Heart left ventricle (tissue), 16 donors: ENCODE results near the gene SERPINA5. TPM values are rescaled to one million over a fixed set of nuclear protein-coding genes. Genes with fewer than 3 reads are reported as not detected.
A peak's percentile ranks its signal among the peaks of the same experiment; 100 is the strongest.

Experiments
- ATAC-seq, 4 donors: fragments of 200-7000 bp; cut with Tn5 transposase; one replicate each; pipeline ENCODE4 v1.9.1; 2020 to 2022; ENCODE audit warnings: moderate library complexity in 4 of 4, mild to moderate bottlenecking in 3 of 4, moderate number of reproducible peaks in 1 of 4
- DNase-seq, 5 donors: peaks; one replicate each; pipeline ENCODE4 v3.0.0-alpha.2; 2020
- H3K27ac ChIP-seq, 12 donors: fragments of 200-600 bp; sonication (generic) in 4 of 12; one replicate each; pipeline versions ENCODE4 v1.5.0 to v1.8.0; 2016 to 2022; ENCODE audit warnings: mild to moderate bottlenecking in 2 of 12
- H3K27me3 ChIP-seq, 9 donors: fragments of 200-600 bp; sonication (generic) in 2 of 9; one replicate each; pipeline versions ENCODE4 v1.5.1 to v1.8.0; 2016 to 2022; ENCODE audit warnings: mild to moderate bottlenecking in 3 of 9
- H3K36me3 ChIP-seq, 9 donors: fragments of 200-600 bp; sonication (generic) in 2 of 9; one replicate each; pipeline versions ENCODE4 v1.5.0 to v1.8.0; 2018 to 2022; ENCODE audit warnings: mild to moderate bottlenecking in 2 of 9
- H3K4me1 ChIP-seq, 12 donors: fragments of 200-600 bp; sonication (generic) in 4 of 12; one replicate each; pipeline versions ENCODE4 v1.5.0 to v1.8.0; 2016 to 2022; ENCODE audit warnings: mild to moderate bottlenecking in 3 of 12
- H3K4me3 ChIP-seq, 12 donors: fragments of 200-600 bp; sonication (generic) in 4 of 12; one replicate each; pipeline versions ENCODE4 v1.5.0 to v1.8.0; 2017 to 2022; ENCODE audit warnings: mild to moderate bottlenecking in 9 of 12, moderate library complexity in 4 of 12
- H3K9me3 ChIP-seq, 12 donors: fragments of 200-600 bp; sonication (generic) in 4 of 12; one replicate each; pipeline versions ENCODE4 v1.5.0 to v1.8.0; 2016 to 2022; ENCODE audit warnings: mild to moderate bottlenecking in 1 of 12
- POLR2A ChIP-seq, 2 donors: fragments of 450-650 bp; IDR thresholded peaks; one replicate each; pipeline ENCODE4 v1.6.1; 2017; ENCODE audit warnings: antibody characterized with exemption in 2 of 2, mild to moderate bottlenecking in 2 of 2, moderate library complexity in 2 of 2
- WGBS, 4 donors: extraction: QIAGEN DNeasy Blood & Tissue Kit in 2 of 4; methylation state at CpG; one replicate each; pipeline versions ENCODE4 v1.1.5 to v1.1.7; 2013 to 2018; 5-methylcytosine and 5-hydroxymethylcytosine counted together
- intact Hi-C, 10 donors: fragments of 100-400 bp; cut with DNase I; formaldehyde crosslinking; loops; one replicate each; pipeline versions ENCODE4 v1.11.1 to v1.14.2; 2022
- long read RNA-seq, 3 donors: library from polyadenylated mRNA; unstranded; transcript quantifications; one replicate each; pipeline ENCODE4 v2.0.0, GENCODE V29; 2020 to 2021
- polyA plus RNA-seq, 2 donors: library from polyadenylated mRNA; stranded (reverse); fragments of 200-250 nt; gene quantifications; one replicate each; pipeline ENCODE4 v1.2.3, GENCODE V29; 2013
- total RNA-seq, 9 donors: library from RNA; depleted of rRNA in 2 of 9; stranded (reverse); fragments of >200 nt in 2 of 9; fragmentation: NEBNext Ultra II Directional in 3 of 9; extraction: Animal tissue kit (Norgen Biotek cat#: 25700) in 3 of 9; gene quantifications; one replicate each; pipeline versions ENCODE4 v1.1.0 to v1.2.4, GENCODE V29; 2016 to 2023
- TF ChIP-seq, protein P1 (sequence below), 12 donors: fragments of 200-600 bp; sonication (generic) in 4 of 12; IDR thresholded peaks; one replicate each; pipeline versions ENCODE4 v1.5.0 to v1.8.0; 2018 to 2022; ENCODE audit warnings: antibody characterized with exemption in 12 of 12, mild to moderate bottlenecking in 5 of 12
- donor health status: ischemic (EF 13 %, LVEDD 7.1; RV severe dilation, severe dysfunction).
- donor health status: healthy with polysubstance abuse.
- donor health status: DM: no; HTN: yes; CAD: no.
- donor health status: DM: no; HTN: no; CAD: no.
- donor health status: ischemic (EF 25% LVEDD 6.9; RV normal size, moderate dysfunction).
- donor health status: ischemic (EF 25% LVEDD 5.7; RV mildly dilated, moderate dysfunction).
- donor health status: healthy.
- donor health status: DM: yes; HTN: yes; CAD: no.
- donor health status: ischemic (EF 35%, LVEDD 5.7; RV mildly dilated, moderate dysfunction).
- donor health status: nonischemic (EF 11% LVEDD 7.7; RV severe dilation, severe dysfunction).
- donor health status: DM: yes; HTN: yes; CAD: no.
- donor health status: PGD.
- donor health status: ischemic (EF 29% LVEDD 5.4; RV normal size, mild dysfunction).
- donor health status: nonischemic (EF 23%, LVEDD 6.1; RV moderate dilation, normal function).

Gene SERPINA5, protein sequence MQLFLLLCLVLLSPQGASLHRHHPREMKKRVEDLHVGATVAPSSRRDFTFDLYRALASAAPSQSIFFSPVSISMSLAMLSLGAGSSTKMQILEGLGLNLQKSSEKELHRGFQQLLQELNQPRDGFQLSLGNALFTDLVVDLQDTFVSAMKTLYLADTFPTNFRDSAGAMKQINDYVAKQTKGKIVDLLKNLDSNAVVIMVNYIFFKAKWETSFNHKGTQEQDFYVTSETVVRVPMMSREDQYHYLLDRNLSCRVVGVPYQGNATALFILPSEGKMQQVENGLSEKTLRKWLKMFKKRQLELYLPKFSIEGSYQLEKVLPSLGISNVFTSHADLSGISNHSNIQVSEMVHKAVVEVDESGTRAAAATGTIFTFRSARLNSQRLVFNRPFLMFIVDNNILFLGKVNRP
- total RNA-seq (1 to 10 TPM in 5 of 9 donors, under 1 TPM in 4; 0.54 to 4.5 (median 1.1) TPM), polyA plus RNA-seq (1 to 10 TPM; 2.5 to 2.7 TPM)
- long read RNA-seq, donor 1: 0 reads
- long read RNA-seq, donor 2, partial matches to known transcripts: 1 of 4 reads
- long read RNA-seq, donor 2, other reads (novel, unspliced or antisense): 0 of 4 reads
- long read RNA-seq, donor 3, partial matches to known transcripts: 1 of 2 reads
- long read RNA-seq, donor 3, other reads (novel, unspliced or antisense): 0 of 2 reads

DNA sequence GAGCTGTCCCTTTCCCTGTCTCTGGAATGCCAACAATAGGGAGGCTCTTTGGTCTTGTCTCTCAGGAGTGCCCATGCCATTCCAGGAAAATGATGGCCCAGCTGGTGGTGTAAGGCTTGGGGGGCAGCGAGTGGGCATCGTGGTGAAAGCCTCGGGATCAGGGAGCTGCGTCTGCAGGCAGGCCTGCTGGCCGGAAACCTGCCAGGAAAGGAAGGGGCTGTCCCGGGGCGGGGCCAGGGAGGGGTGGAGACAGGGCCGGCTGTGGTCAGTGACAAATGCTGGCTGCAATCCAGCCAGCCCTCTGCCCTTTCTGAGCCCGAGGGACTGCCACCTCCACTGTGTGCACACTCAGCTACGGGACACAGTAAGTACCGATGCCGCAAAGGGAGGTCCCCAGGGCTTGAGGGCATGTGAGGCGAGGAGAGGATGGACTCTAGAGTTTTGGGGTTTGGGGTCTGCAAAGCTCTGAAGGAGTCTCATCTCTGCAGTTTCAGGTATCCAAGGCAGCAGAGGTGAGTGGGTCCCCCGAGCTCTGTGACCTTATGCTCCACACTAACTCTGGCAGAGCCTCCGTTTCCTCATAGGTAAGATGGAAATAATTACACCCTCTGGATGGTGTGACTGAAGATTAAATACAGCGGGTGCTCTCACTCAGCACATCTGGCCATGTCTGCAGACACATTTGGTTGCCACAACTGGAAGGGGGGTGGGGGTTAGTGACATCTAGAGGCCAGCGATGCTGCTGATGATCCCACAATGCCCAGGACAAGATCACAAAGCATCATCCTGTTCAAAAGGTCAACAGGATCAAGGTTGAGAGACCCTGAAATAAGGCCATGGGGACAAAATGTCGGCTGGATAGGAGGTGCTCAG is at the start of gene SERPINA5:
Gene SERPINA5 (plus strand): TSS at position 300 of the 873 bp plus-strand sequence. CDS start 5,937 bp downstream, outside the sequence.
- Histone ChIP-seq H3K4me3 (no peak within 1 kb of the TSS), H3K27me3 (no peaks in the 10 kb centered on the region), H3K36me3 (no peaks in the 10 kb centered on the region), H3K27ac (peak within 1 kb of the TSS in 1 of 12 donors; percentile 31), H3K9me3 (no peaks in the 10 kb centered on the region), H3K4me1 (peaks cover 0 to 14% (median 0%) of the 10 kb centered on the region in 12 donors)
- intact Hi-C loops: no loop called here
- ATAC-seq: peak in 3 of 4 donors; percentile 52 to 71 (median 57)
- TF ChIP-seq, protein P1, sequence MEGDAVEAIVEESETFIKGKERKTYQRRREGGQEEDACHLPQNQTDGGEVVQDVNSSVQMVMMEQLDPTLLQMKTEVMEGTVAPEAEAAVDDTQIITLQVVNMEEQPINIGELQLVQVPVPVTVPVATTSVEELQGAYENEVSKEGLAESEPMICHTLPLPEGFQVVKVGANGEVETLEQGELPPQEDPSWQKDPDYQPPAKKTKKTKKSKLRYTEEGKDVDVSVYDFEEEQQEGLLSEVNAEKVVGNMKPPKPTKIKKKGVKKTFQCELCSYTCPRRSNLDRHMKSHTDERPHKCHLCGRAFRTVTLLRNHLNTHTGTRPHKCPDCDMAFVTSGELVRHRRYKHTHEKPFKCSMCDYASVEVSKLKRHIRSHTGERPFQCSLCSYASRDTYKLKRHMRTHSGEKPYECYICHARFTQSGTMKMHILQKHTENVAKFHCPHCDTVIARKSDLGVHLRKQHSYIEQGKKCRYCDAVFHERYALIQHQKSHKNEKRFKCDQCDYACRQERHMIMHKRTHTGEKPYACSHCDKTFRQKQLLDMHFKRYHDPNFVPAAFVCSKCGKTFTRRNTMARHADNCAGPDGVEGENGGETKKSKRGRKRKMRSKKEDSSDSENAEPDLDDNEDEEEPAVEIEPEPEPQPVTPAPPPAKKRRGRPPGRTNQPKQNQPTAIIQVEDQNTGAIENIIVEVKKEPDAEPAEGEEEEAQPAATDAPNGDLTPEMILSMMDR (IDR thresholded peaks at IDR 0.05): no peak
- TF ChIP-seq POLR2A (IDR thresholded peaks at IDR 0.05): no peak
- DNase-seq: peak; percentile 32 to 82 (median 59)
- 34 to 52% (median 44%) methylated on average over 18 of the region's 18 CpGs for WGBS, 4 donors

DNA sequence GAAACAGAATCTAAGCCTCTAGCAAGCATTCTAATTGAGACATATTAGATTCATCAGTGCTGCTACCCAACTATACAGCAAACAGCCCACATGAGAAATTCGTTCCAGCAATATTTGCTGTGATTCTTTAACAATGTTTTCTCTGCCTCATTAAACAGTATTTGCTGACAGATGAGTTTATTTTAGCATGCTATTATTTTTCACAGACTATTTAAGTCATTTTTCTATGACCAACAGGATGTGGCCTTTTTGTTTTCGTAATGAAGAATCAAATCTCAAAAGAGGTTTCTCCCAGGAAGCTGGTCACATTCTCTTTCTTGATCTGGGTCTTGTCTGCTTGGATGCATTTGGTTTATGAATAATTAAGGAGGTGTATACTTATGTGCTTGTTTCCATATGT is 48.8 kb upstream of the SERPINA5 start:
- intact Hi-C loops: no loop called here
- Histone ChIP-seq H3K27ac (no peak overlapping the region), H3K4me3 (no peak overlapping the region), H3K27me3 (peaks cover 0 to 26% (median 13%) of the 10 kb centered on the region in 9 donors), H3K9me3 (peaks cover 0 to 10% (median 0%) of the 10 kb centered on the region in 12 donors), H3K36me3 (no peaks in the 10 kb centered on the region), H3K4me1 (no peaks in the 10 kb centered on the region)
- no peak for TF ChIP-seq POLR2A (IDR thresholded peaks at IDR 0.05)
- TF ChIP-seq, protein P1 (IDR thresholded peaks at IDR 0.05): no peak
- DNase-seq: no peak
- 53 to 64% (median 60%) methylated on average over 2 of the region's 2 CpGs for WGBS, 4 donors
- ATAC-seq: no peak

DNA sequence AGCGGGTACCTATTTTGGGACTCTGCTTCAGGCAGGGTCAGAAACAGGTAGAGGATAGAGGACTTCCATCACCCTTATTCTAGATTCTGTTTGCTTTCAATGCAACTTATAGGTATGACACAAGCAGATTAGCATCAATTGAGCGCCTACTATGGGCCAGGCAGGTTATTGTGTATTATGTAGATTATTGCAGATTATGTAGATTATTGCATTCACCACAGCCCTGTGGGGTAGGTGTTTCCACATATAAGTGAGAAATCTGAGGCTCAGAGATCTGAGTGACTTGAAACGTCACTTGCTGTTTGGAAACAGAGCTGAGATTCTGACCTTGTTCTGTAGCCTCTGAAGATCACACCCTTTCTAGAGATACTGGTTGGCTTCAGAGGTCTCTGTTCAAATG is 45.7 kb upstream of the SERPINA5 start:
- TF ChIP-seq POLR2A (IDR thresholded peaks at IDR 0.05): no peak
- TF ChIP-seq, protein P1 (IDR thresholded peaks at IDR 0.05): no peak
- no peak for DNase-seq
- peaks cover 0 to 30% (median 13%) of the 10 kb centered on the region in 9 donors for H3K27me3 ChIP-seq
- no peak overlapping the region for H3K4me3 ChIP-seq
- 53 to 74% (median 64%) methylated on average over 3 of the region's 3 CpGs for WGBS, 4 donors
- intact Hi-C loops: no loop called here
- H3K27ac ChIP-seq: no peak overlapping the region
- H3K36me3 ChIP-seq: no peaks in the 10 kb centered on the region
- peaks cover 0 to 6% (median 0%) of the 10 kb centered on the region in 12 donors for H3K4me1 ChIP-seq
- H3K9me3 ChIP-seq: peaks cover 0 to 5% (median 0%) of the 10 kb centered on the region in 12 donors
- ATAC-seq: no peak
